ENCODE results near the gene GPR160. TPM values are rescaled to one million over a fixed set of nuclear protein-coding genes. Genes with fewer than 3 reads are reported as not detected.

The GPR160 gene
- total and polyA plus RNA-seq, 5 donors = 0.48 to 0.84 (median 0.65) TPM

DNA sequence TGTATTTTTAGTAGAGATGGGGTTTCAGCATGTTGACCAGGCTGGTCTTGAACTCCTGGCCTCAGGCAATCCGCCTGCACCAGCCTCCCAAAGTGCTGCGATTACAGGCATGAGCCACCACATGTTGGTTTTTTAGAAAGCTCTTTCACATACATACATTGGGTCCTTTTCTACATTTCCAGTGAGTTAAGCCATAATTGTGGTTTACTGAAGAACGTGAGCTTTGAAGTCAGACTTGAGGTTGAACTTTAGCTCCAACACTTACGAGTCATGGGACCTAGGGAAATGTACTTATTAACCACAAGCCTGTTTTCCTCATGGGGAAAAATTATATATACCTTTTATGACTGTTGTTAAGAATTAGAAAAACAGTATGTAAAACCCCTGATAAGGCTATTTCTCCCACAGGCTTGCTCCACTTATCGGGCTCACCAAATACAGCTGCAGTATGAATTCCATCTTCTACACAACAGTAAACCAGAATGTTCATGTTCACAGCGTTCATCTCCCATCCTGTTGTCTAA, 39.0 kb downstream of the GPR160 start:
- no peak overlapping the region for H3K27ac ChIP-seq (ENCODE audit: low read length)
- WGBS = 94% methylated on average over 6 of the region's 6 CpGs
- intact Hi-C loops (cut with DNase I) = no loop called here
- H3K9me3 ChIP-seq (ENCODE audit: control insufficient read depth, low read length) = no peaks in the 10 kb centered on the region
- ATAC-seq (no peak), DNase-seq (no peak)
- H3K4me3 ChIP-seq (ENCODE audit: low read length) = no peak overlapping the region
- no peaks in the 10 kb centered on the region for H3K4me1 ChIP-seq (ENCODE audit: control insufficient read depth, insufficient read depth, low read length)
- no peaks in the 10 kb centered on the region for H3K27me3 ChIP-seq (ENCODE audit: control insufficient read depth, insufficient read depth)

DNA sequence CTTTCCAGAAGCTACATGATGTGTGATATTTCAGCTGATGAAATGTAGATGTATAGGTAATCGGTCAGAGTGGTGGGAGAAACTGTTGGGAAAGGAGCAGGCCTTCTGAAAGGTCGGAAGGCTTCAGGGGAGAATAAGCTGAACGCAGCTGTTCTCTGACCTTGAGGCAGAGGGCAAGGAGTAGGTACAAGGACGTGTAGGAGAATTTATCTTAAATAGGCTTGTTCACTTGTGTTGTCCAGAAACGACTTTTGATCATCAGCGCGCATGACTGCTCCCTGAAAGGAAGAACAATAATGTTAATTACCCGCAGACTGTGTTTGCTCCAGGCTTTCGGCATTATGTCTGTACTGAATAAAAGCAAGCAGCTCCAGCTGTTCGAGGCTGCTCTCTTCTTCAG, 39.6 kb downstream of the GPR160 start:
- ATAC-seq = no peak
- intact Hi-C loops (cut with DNase I) = no loop called here
- DNase-seq = no peak
- H3K4me3 ChIP-seq (ENCODE audit: low read length) = no peak overlapping the region
- no peaks in the 10 kb centered on the region for H3K4me1 ChIP-seq (ENCODE audit: control insufficient read depth, insufficient read depth, low read length)
- no peaks in the 10 kb centered on the region for H3K9me3 ChIP-seq (ENCODE audit: control insufficient read depth, low read length)
- H3K27me3 ChIP-seq (ENCODE audit: control insufficient read depth, insufficient read depth) = no peaks in the 10 kb centered on the region
- H3K27ac ChIP-seq (ENCODE audit: low read length) = no peak overlapping the region
- WGBS = 91% methylated on average over 10 of the region's 10 CpGs

DNA sequence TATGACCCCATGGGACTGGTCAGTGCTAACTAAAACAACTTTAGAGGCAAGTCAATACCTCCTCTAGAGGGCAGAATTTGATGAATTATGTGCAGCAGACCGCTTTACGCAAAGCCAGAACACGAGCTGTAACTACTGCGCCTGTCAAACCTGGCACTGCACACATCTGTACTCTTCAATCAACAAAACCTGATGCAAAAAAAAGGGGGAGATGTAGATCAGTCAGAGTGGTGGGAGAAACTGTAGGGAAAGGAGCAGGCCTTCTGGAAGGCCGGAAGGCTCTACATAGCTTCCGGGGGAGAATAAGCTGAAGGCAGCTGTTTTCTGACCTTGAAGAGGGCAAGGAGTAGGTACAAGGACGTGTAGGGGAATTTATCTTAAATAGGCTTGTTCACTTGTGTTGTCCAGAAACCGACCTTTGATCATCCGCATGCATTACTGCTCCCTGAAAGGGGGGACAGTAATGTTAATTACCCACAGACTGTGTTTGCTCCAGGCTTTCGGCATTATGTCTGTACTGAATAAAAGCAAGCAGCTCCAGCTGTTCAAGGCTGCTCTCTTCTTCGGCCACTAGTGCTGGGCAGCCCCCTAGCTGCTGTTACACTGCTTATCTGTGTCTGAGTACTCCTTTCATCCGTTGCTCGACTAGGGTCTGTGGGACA, 41.0 kb downstream of the GPR160 start:
- no peak overlapping the region for H3K27ac ChIP-seq (ENCODE audit: low read length)
- H3K27me3 ChIP-seq (ENCODE audit: control insufficient read depth, insufficient read depth) = no peaks in the 10 kb centered on the region
- DNase-seq (no peak), ATAC-seq (no peak)
- 80% methylated on average over 13 of the region's 13 CpGs for WGBS
- no peaks in the 10 kb centered on the region for H3K9me3 ChIP-seq (ENCODE audit: control insufficient read depth, low read length)
- H3K4me3 ChIP-seq (ENCODE audit: low read length) = no peak overlapping the region
- intact Hi-C loops (cut with DNase I) = no loop called here
- H3K4me1 ChIP-seq (ENCODE audit: control insufficient read depth, insufficient read depth, low read length) = no peaks in the 10 kb centered on the region

DNA sequence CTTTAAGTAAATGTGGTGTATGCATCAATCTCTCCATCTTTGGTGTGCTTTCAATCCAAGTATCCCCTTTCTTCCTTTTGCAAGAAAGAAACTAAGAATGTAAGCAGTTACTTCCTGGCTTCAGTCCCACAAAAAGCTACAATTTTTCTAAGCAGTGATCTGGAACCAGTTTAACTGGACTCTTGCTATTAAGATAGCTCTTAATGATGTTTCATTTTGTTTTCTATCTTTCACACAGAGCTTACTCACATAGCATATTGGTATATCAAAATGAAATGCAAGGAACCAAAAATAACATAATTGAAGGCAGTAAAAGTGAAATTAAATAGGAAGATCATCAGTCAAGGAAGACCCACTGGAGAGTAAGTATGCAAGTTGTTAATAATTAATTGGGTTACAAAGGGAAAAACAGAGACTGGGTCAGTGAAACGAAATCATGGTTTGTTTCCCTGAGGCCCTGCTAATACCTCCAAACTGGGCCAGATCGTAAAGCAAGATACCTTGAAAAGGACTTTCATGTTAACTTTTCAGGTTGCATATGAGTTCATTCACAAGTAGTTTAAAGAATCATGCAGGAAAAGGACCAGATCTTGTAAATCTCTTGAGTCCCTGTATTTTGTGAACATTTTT, 41.9 kb downstream of the GPR160 start:
- WGBS = 85% methylated on average over 2 of the region's 2 CpGs
- no peak for DNase-seq

DNA sequence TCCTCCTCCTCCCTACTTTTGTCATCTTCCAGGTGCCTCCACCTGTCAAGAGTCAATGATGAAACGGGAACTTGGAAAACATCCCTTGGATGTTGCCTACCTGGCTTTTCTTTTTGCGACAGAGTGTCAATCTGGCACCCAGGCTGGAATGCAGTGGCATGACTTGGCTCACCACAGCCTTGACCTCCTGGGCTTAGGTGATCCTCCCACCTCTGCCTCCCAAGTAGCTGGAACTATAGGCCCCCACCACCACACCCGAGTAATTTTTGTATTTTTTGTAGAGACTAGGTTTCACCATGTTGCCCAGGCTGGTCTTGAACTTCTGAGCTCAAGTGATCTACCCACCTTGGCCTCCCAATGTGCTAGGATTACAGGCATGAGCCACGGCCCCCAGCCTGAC, 42.8 kb downstream of the GPR160 start:
- DNase-seq (no peak), ATAC-seq (no peak)
- Histone ChIP-seq H3K9me3 (ENCODE audit: control insufficient read depth, low read length) (no peaks in the 10 kb centered on the region), H3K27ac (ENCODE audit: low read length) (no peak overlapping the region), H3K4me1 (ENCODE audit: control insufficient read depth, insufficient read depth, low read length) (no peaks in the 10 kb centered on the region), H3K27me3 (ENCODE audit: control insufficient read depth, insufficient read depth) (no peaks in the 10 kb centered on the region), H3K4me3 (ENCODE audit: low read length) (no peak overlapping the region)
- 93% methylated on average over 4 of the region's 4 CpGs for WGBS
- intact Hi-C loops (cut with DNase I) = no loop called here

More for the DNA sequence above, 41.9 kb downstream of the GPR160 start:
- no peaks in the 10 kb centered on the region for H3K27me3 ChIP-seq (ENCODE audit: control insufficient read depth, insufficient read depth)
- H3K9me3 ChIP-seq (ENCODE audit: control insufficient read depth, low read length) = no peaks in the 10 kb centered on the region
- H3K4me1 ChIP-seq (ENCODE audit: control insufficient read depth, insufficient read depth, low read length) = no peaks in the 10 kb centered on the region
- ATAC-seq = no peak
- intact Hi-C loops (cut with DNase I) = no loop called here
- no peak overlapping the region for H3K27ac ChIP-seq (ENCODE audit: low read length)
- no peak overlapping the region for H3K4me3 ChIP-seq (ENCODE audit: low read length)

DNA sequence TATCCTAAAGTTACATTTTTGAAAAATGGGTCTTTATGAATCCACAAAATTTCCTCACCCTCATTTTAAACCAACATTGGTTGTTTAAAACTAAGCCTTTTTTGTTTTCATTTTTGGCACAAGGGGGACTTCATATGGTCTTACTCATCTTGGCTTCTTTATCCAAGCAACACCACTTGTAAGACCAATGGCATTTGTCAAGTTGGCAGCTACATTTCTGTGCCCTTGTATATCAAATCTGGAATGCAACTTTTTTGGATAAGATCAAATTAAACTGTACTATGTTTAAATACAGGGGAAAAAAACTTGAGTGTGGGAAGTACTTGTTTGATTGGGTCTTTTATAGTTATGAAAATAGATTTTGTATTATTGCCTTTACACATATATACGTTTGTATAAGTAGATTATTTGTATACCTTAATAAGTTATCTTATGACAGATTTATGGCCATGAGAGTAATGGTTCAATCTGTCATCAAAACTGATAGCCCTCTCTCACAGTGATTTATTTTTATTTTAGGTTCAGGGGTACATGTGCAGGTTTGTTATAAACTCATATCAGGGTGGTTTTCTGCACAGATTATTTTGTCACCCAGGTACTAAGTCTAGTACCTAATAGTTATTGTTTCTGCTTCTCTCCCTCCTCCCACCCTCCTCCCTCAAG, 43.4 kb downstream of the GPR160 start:
- DNase-seq = no peak
- no peak overlapping the region for H3K27ac ChIP-seq (ENCODE audit: low read length)
- H3K27me3 ChIP-seq (ENCODE audit: control insufficient read depth, insufficient read depth) = no peaks in the 10 kb centered on the region
- 62% methylated on average over 1 of the region's 1 CpG for WGBS
- ATAC-seq = no peak
- H3K4me3 ChIP-seq (ENCODE audit: low read length) = no peak overlapping the region
- no peaks in the 10 kb centered on the region for H3K4me1 ChIP-seq (ENCODE audit: control insufficient read depth, insufficient read depth, low read length)
- no peaks in the 10 kb centered on the region for H3K9me3 ChIP-seq (ENCODE audit: control insufficient read depth, low read length)
- intact Hi-C loops (cut with DNase I) = no loop called here

DNA sequence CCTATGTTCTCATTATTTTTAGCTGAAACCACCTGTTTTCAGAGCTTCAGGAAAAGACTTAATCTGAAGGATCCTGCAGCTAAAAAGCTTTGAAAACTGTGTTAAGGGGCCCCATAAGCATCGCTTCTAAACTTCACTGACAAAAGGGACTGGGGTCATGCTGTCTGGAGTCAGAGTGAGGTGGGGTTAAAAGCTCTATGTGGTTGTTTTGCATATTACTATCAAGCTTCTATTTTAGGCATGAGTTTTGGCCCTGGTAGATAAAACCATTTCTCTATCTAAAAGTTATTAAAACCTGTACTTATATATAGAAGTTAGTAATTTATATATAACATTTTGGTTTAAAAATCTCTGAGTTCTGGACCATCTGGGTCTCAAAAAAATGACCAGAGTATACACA, 45.5 kb downstream of the GPR160 start:
- H3K27me3 ChIP-seq (ENCODE audit: control insufficient read depth, insufficient read depth) = no peaks in the 10 kb centered on the region
- ATAC-seq (no peak), DNase-seq (no peak)
- intact Hi-C loops (cut with DNase I) = no loop called here
- no peaks in the 10 kb centered on the region for H3K4me1 ChIP-seq (ENCODE audit: control insufficient read depth, insufficient read depth, low read length)
- 90% methylated on average over 1 of the region's 1 CpG for WGBS
- H3K9me3 ChIP-seq (ENCODE audit: control insufficient read depth, low read length) = no peaks in the 10 kb centered on the region
- H3K4me3 ChIP-seq (ENCODE audit: low read length) = no peak overlapping the region
- H3K27ac ChIP-seq (ENCODE audit: low read length) = no peak overlapping the region

DNA sequence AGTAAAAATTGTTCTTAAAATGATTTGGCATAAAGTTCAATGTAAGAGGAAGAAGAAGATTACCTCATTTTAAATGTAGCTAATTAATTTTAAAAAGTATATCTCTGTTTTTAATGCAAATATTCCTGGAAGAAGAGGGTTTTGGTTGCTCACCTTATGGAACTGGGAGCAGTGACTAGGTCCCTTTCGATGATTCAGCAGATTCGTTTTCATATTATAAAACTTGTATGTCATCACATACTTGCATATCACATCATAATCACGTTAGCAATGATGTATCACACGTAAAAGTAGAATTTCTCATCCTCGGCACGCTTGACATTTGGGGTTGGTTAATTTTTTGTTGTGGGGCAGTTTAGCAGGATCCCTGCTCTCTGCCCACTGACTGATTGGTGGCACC, 47.6 kb downstream of the GPR160 start:
- Histone ChIP-seq H3K4me1 (ENCODE audit: control insufficient read depth, insufficient read depth, low read length) (no peaks in the 10 kb centered on the region), H3K27me3 (ENCODE audit: control insufficient read depth, insufficient read depth) (no peaks in the 10 kb centered on the region), H3K27ac (ENCODE audit: low read length) (no peak overlapping the region), H3K4me3 (ENCODE audit: low read length) (no peak overlapping the region), H3K9me3 (ENCODE audit: control insufficient read depth, low read length) (no peaks in the 10 kb centered on the region)
- 90% methylated on average over 6 of the region's 6 CpGs for WGBS
- DNase-seq (no peak), ATAC-seq (no peak)
- intact Hi-C loops (cut with DNase I) = no loop called here

DNA sequence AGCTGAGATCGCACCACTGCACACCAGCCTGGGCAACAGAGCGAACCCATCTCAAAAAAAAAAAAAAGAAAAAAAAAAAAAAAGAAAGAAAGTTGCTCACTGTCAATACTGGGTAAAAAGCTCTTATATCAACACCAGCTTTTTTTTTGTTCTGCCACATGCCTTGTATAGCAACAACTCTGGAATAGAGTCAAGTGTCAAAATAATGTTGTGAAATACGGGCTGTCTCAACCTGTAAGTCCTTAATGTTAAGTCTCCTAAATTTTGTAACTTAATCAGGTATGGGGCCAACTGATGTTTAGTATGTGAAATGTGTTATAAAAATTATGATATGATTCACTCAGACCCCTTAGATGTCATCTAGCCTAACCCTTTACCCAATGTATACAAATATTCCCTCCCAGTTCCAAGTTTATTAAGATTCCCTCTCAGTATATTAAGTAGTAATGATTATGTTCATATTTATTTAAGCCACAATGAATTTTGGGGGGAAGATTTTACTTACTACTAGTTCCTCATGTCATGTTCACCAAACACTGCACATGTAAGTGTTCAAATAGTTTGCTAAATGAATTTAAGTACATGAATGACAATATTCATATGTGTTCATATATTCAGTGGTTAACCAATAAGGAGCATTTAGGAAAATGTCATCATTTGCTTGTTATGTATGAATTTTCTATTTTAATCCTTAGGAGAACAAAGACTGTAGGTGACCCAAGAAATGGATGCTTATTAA, 52.2 kb downstream of the GPR160 start:
- DNase-seq = no peak
- Histone ChIP-seq H3K27ac (ENCODE audit: low read length) (no peak overlapping the region), H3K9me3 (ENCODE audit: control insufficient read depth, low read length) (no peaks in the 10 kb centered on the region), H3K4me3 (ENCODE audit: low read length) (no peak overlapping the region), H3K4me1 (ENCODE audit: control insufficient read depth, insufficient read depth, low read length) (no peaks in the 10 kb centered on the region), H3K27me3 (ENCODE audit: control insufficient read depth, insufficient read depth) (no peaks in the 10 kb centered on the region)
- ATAC-seq = no peak
- 97% methylated on average over 3 of the region's 3 CpGs for WGBS
- intact Hi-C loops (cut with DNase I) = no loop called here

DNA sequence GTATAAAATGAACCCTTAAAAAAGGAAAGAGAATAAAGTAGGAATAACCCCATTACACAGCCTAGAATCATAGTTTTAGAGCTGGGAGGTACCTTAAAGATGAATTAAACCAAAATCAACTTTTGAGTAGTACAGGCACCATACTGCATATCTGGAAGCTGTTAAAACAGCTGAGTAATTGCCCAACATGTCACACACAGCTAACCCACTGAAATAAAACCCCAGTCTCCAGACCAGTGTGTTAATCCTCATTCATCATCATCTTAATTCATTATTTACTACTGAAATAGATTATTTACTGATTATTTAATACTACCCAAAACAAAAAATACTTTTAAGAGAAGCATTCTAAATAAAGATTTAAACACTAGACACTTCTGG, 52.8 kb downstream of the GPR160 start:
- intact Hi-C loops (cut with DNase I) = no loop called here
- no peaks in the 10 kb centered on the region for H3K9me3 ChIP-seq (ENCODE audit: control insufficient read depth, low read length)
- no peak for ATAC-seq

DNA sequence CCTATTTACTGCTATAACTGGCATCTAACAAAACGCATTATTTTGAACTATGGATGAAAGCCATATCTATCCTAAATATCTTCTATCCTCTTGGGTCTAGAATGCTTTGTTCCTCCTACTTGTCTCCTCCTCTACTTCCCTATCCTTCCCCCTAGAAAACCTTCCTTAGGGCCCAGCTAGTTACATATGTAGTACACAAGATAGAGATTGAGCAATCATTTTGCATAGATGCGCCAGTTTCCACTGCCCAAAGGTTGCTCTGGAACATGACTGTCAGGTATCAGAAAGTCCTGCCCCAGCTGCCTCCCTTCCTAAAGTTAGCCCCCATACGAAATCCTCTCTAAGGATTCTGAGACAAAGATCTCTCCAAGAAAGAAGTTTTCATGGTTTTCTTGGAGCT, 55.1 kb downstream of the GPR160 start:
- no peak for DNase-seq
- H3K9me3 ChIP-seq (ENCODE audit: control insufficient read depth, low read length) = no peaks in the 10 kb centered on the region
- 94% methylated on average over 3 of the region's 3 CpGs for WGBS
- H3K4me3 ChIP-seq (ENCODE audit: low read length) = no peak overlapping the region
- intact Hi-C loops (cut with DNase I) = no loop called here
- H3K4me1 ChIP-seq (ENCODE audit: control insufficient read depth, insufficient read depth, low read length) = no peaks in the 10 kb centered on the region
- H3K27ac ChIP-seq (ENCODE audit: low read length) = no peak overlapping the region
- H3K27me3 ChIP-seq (ENCODE audit: control insufficient read depth, insufficient read depth) = no peaks in the 10 kb centered on the region
- no peak for ATAC-seq

More for the DNA sequence above, 52.8 kb downstream of the GPR160 start:
- Histone ChIP-seq H3K4me3 (ENCODE audit: low read length) (no peak overlapping the region), H3K27me3 (ENCODE audit: control insufficient read depth, insufficient read depth) (no peaks in the 10 kb centered on the region), H3K27ac (ENCODE audit: low read length) (no peak overlapping the region), H3K4me1 (ENCODE audit: control insufficient read depth, insufficient read depth, low read length) (no peaks in the 10 kb centered on the region)
- DNase-seq = no peak
